Gastrocnemius medialis (tissue), 4 donors: Measurements from ENCODE around the gene COL4A5.

Source experiments
- CTCF ChIP-seq, 5 experiments: fragments of 450-650 bp in 3 of 5; fragments of 200-600 bp in 2 of 5; sonication (generic) in 2 of 5; IDR thresholded peaks in 4 of 5; conservative IDR thresholded peaks in 1 of 5; 1 replicate in 4 of 5; 2 replicates in 1 of 5; pipeline ENCODE4 v1.5.1; 2016 to 2019; ENCODE audit warnings: antibody characterized with exemption in 5 of 5, mild to moderate bottlenecking in 3 of 5, moderate library complexity in 3 of 5
- POLR2A ChIP-seq, 2 donors: fragments of 450-650 bp; IDR thresholded peaks; one replicate each; pipeline ENCODE4 v1.6.1; 2017; ENCODE audit warnings: antibody characterized with exemption in 2 of 2, mild to moderate bottlenecking in 2 of 2, moderate library complexity in 2 of 2

- peak; percentile 57 to 71 (median 62) for TF ChIP-seq CTCF (IDR thresholded peaks at IDR 0.05 in 4 of 5, conservative IDR thresholded peaks at IDR 0.05 in 1 of 5)
- TF ChIP-seq POLR2A (IDR thresholded peaks at IDR 0.05): no peak
Observed at GRCh38 chrX:108537005-108537404, 97.4 kb downstream of the COL4A5 start.
